Keratinocyte (primary cell): Measurements from ENCODE around the gene DLX3. TPM values are rescaled to one million over a fixed set of nuclear protein-coding genes. Genes with fewer than 3 reads are reported as not detected.

Experiments used
- DNase-seq: peaks from one replicate; pipeline ENCODE4 v3.0.0-alpha.2; 2011; ENCODE audit warnings: low read depth, missing footprints, low spot score
- FAIRE-seq: peaks from 2 replicates; lab custom pipeline; 2011; peaks lifted over from hg19 to GRCh38; lab: Jason Lieb, UNC
- H2AFZ ChIP-seq: 2 replicates; pipeline ENCODE4 v1.6.0; 2012; ENCODE audit warnings: low read length, control low read depth, inconsistent platforms; ENCODE audit not compliant: control insufficient read depth
- H3K27ac ChIP-seq: 2 replicates; pipeline ENCODE4 v1.5.1; 2011; ENCODE audit warnings: low read length; ENCODE audit not compliant: control insufficient read depth, insufficient read depth
- H3K27me3 ChIP-seq: 3 replicates; pipeline ENCODE4 v1.6.0; 2011; ENCODE audit warnings: low read length; ENCODE audit not compliant: control insufficient read depth, insufficient read depth; ENCODE audit errors: extremely low read depth
- H3K36me3 ChIP-seq, 2 experiments: 2 replicates in 1 of 2; 3 replicates in 1 of 2; pipeline ENCODE4 v1.5.1; 2011; ENCODE audit warnings: low read length in 2 of 2, mild to moderate bottlenecking in 1 of 2; ENCODE audit not compliant: control insufficient read depth in 2 of 2, insufficient read depth in 2 of 2; ENCODE audit errors: extremely low read depth in 1 of 2
- H3K4me1 ChIP-seq: 3 replicates; pipeline ENCODE4 v1.5.1; 2011; ENCODE audit warnings: low read length; ENCODE audit not compliant: control insufficient read depth, insufficient read depth; ENCODE audit errors: extremely low read depth
- H3K4me2 ChIP-seq: 3 replicates; pipeline ENCODE4 v1.6.0; 2011; ENCODE audit warnings: low read depth, low read length; ENCODE audit not compliant: control insufficient read depth, insufficient read depth; ENCODE audit errors: extremely low read depth
- H3K4me3 ChIP-seq, 3 experiments: fragments of 200-600 bp in 1 of 3; sonication (generic) in 1 of 3; 2 replicates in 2 of 3; 3 replicates in 1 of 3; pipeline ENCODE4 v1.5.1; 2011 to 2016; ENCODE audit warnings: low read length in 3 of 3, mild to moderate bottlenecking in 3 of 3, control low read depth in 2 of 3, inconsistent platforms in 1 of 3, low read depth in 1 of 3, mixed read lengths in 1 of 3, mixed run types in 1 of 3, moderate library complexity in 1 of 3; ENCODE audit not compliant: control insufficient read depth in 2 of 3, insufficient read depth in 2 of 3; ENCODE audit errors: extremely low read depth in 1 of 3
- H3K79me2 ChIP-seq: 2 replicates; pipeline ENCODE4 v1.6.0; 2012; ENCODE audit warnings: low read length; ENCODE audit not compliant: control insufficient read depth, insufficient read depth
- H3K9ac ChIP-seq: 3 replicates; pipeline ENCODE4 v1.6.0; 2011; ENCODE audit warnings: low read length; ENCODE audit not compliant: control insufficient read depth, insufficient read depth; ENCODE audit errors: extremely low read depth
- H3K9me1 ChIP-seq: 3 replicates; pipeline ENCODE4 v1.6.0; 2011; ENCODE audit warnings: low read length; ENCODE audit not compliant: control insufficient read depth, insufficient read depth; ENCODE audit errors: extremely low read depth
- H3K9me3 ChIP-seq: 2 replicates; pipeline ENCODE4 v1.5.1; 2012; ENCODE audit warnings: low read depth, low read length; ENCODE audit not compliant: control insufficient read depth
- H4K20me1 ChIP-seq: 3 replicates; pipeline ENCODE4 v1.6.0; 2011; ENCODE audit warnings: low read length; ENCODE audit not compliant: control insufficient read depth, insufficient read depth; ENCODE audit errors: extremely low read depth
- EZH2 ChIP-seq: IDR thresholded peaks from one replicate; pipeline ENCODE4 v1.6.1; 2012; ENCODE audit warnings: inconsistent platforms, mild to moderate bottlenecking, low read length, moderate library complexity
- dilution Hi-C: fragments of 300-500 bp; cut with MboI; formaldehyde crosslinking; loops from one replicate; pipeline ENCODE4 v1.7.0; 2020; ENCODE audit warnings: low sequenced_read_pairs; ENCODE audit not compliant: extremely low pct_ligation_motif_present
- polyA plus RNA-seq, 5 experiments: library from polyadenylated mRNA; depleted of rRNA in 3 of 5; stranded (reverse) in 3 of 5; stranded (forward) in 1 of 5; unstranded in 1 of 5; fragments of >200 nt; gene quantifications; 1 replicate in 1 of 5; 2 replicates in 3 of 5; 3 replicates in 1 of 5; pipeline versions ENCODE4 v1.2.1 to v1.2.3, GENCODE V29; 2011 to 2012; ENCODE audit warnings: missing spikeins in 2 of 5, low read depth in 1 of 5, low replicate concordance in 1 of 5
- TF ChIP-seq, protein P1 (sequence below), 3 experiments: IDR thresholded peaks in 1 of 3; conservative IDR thresholded peaks in 1 of 3; optimal IDR thresholded peaks in 1 of 3; 2 replicates in 2 of 3; 3 replicates in 1 of 3; pipeline versions ENCODE3 to v1.5.1; 2011; ENCODE audit warnings: low read length in 3 of 3, mild to moderate bottlenecking in 3 of 3, moderate library complexity in 2 of 3, control low read depth in 1 of 3, inconsistent platforms in 1 of 3; ENCODE audit not compliant: insufficient read depth in 2 of 3; ENCODE audit errors: extremely low read depth in 1 of 3

Gene DLX3
- polyA plus RNA-seq, 1 donor (not counting 4 experiments of a cell fraction or from before 2014, with no cell fraction given) = 0.72 TPM

DNA sequence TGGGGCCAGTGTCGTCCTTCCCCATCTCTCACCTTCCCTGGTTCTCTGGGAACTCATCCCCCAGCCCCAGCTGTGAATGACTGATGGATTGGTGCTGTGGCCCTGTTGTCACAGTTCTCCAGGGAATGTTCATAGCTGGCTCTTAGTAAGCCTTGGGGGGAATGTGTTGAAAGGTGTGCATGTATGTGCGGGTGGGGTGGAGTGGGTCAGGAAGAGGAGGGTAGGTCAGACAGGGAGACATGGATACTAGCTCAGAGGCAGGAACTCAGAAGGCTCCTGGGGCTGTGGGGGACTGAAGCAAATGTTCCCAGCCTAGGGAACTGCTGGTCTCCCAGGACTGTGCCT, 21.8 kb downstream of the DLX3 start:
- peaks cover 60% of the 10 kb centered on the region for H3K27me3 ChIP-seq
- dilution Hi-C loops = no loop called here
- H2AFZ ChIP-seq = no peak overlapping the region
- H3K4me2 ChIP-seq = no peak overlapping the region
- peaks cover 2% of the 10 kb centered on the region for H3K9me1 ChIP-seq
- peaks cover 33% of the 10 kb centered on the region for H3K4me1 ChIP-seq
- H4K20me1 ChIP-seq = no peaks in the 10 kb centered on the region
- H3K4me3 ChIP-seq = no peak overlapping the region
- no peak for DNase-seq
- no peak overlapping the region for H3K27ac ChIP-seq
- TF ChIP-seq, protein P1, sequence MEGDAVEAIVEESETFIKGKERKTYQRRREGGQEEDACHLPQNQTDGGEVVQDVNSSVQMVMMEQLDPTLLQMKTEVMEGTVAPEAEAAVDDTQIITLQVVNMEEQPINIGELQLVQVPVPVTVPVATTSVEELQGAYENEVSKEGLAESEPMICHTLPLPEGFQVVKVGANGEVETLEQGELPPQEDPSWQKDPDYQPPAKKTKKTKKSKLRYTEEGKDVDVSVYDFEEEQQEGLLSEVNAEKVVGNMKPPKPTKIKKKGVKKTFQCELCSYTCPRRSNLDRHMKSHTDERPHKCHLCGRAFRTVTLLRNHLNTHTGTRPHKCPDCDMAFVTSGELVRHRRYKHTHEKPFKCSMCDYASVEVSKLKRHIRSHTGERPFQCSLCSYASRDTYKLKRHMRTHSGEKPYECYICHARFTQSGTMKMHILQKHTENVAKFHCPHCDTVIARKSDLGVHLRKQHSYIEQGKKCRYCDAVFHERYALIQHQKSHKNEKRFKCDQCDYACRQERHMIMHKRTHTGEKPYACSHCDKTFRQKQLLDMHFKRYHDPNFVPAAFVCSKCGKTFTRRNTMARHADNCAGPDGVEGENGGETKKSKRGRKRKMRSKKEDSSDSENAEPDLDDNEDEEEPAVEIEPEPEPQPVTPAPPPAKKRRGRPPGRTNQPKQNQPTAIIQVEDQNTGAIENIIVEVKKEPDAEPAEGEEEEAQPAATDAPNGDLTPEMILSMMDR (optimal IDR thresholded peaks at IDR 0.05 in 1 of 3, IDR thresholded peaks at IDR 0.05 in 1 of 3, conservative IDR thresholded peaks at IDR 0.05 in 1 of 3; ENCODE audit: extremely low read depth in 1 of 3, insufficient read depth in 2 of 3, low read length in 3 of 3) = no peak
- no peak for TF ChIP-seq EZH2
- no peaks in the 10 kb centered on the region for H3K79me2 ChIP-seq
- no peak for FAIRE-seq
- no peaks in the 10 kb centered on the region for H3K36me3 ChIP-seq
- H3K9ac ChIP-seq = no peak overlapping the region
- H3K9me3 ChIP-seq = no peaks in the 10 kb centered on the region

GRCh38 chr17:49972486-49973270, 22.3 kb downstream of the DLX3 start:
- Histone ChIP-seq H2AFZ (no peak overlapping the region), H3K27me3 (peaks cover 62% of the 10 kb centered on the region), H4K20me1 (no peaks in the 10 kb centered on the region), H3K27ac (no peak overlapping the region), H3K4me3 (no peak overlapping the region), H3K79me2 (no peaks in the 10 kb centered on the region), H3K9ac (no peak overlapping the region), H3K9me1 (peaks cover 2% of the 10 kb centered on the region), H3K36me3 (no peaks in the 10 kb centered on the region), H3K4me1 (peaks cover 30% of the 10 kb centered on the region), H3K9me3 (no peaks in the 10 kb centered on the region), H3K4me2 (no peak overlapping the region)
- no peak for DNase-seq
- dilution Hi-C loops = no loop called here
- TF ChIP-seq, protein P1 (optimal IDR thresholded peaks at IDR 0.05 in 1 of 3, IDR thresholded peaks at IDR 0.05 in 1 of 3, conservative IDR thresholded peaks at IDR 0.05 in 1 of 3; ENCODE audit: extremely low read depth in 1 of 3, insufficient read depth in 2 of 3, low read length in 3 of 3) = peak in 1 of 3 experiments; percentile 20
- no peak for TF ChIP-seq EZH2
- no peak for FAIRE-seq
